Measurements from ENCODE around the gene DENND1B.
A peak's percentile ranks its signal among the peaks of the same experiment; 100 is the strongest.

DENND1B gene

GRCh38 chr1:197776351-197777105 is 1.2 kb upstream of the DENND1B start:
- H3K4me3 ChIP-seq (ENCODE audit: low read depth, low read length) = no peak overlapping the region
- DNase-seq (ENCODE audit: low read depth) = no peak
- TF ChIP-seq, protein P1, sequence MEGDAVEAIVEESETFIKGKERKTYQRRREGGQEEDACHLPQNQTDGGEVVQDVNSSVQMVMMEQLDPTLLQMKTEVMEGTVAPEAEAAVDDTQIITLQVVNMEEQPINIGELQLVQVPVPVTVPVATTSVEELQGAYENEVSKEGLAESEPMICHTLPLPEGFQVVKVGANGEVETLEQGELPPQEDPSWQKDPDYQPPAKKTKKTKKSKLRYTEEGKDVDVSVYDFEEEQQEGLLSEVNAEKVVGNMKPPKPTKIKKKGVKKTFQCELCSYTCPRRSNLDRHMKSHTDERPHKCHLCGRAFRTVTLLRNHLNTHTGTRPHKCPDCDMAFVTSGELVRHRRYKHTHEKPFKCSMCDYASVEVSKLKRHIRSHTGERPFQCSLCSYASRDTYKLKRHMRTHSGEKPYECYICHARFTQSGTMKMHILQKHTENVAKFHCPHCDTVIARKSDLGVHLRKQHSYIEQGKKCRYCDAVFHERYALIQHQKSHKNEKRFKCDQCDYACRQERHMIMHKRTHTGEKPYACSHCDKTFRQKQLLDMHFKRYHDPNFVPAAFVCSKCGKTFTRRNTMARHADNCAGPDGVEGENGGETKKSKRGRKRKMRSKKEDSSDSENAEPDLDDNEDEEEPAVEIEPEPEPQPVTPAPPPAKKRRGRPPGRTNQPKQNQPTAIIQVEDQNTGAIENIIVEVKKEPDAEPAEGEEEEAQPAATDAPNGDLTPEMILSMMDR (IDR thresholded peaks at IDR 0.05; ENCODE audit: control insufficient read depth, extremely low read depth, insufficient read depth) = no peak

- H3K4me3 ChIP-seq (ENCODE audit: low read depth, low read length) = peak overlapping the region; percentile 62
- no peak for DNase-seq (ENCODE audit: low read depth)
- TF ChIP-seq, protein P1 (IDR thresholded peaks at IDR 0.05; ENCODE audit: control insufficient read depth, extremely low read depth, insufficient read depth) = no peak
Observed at GRCh38 chr1:197774466-197775281, 606 bp downstream of the DENND1B start.

DNA sequence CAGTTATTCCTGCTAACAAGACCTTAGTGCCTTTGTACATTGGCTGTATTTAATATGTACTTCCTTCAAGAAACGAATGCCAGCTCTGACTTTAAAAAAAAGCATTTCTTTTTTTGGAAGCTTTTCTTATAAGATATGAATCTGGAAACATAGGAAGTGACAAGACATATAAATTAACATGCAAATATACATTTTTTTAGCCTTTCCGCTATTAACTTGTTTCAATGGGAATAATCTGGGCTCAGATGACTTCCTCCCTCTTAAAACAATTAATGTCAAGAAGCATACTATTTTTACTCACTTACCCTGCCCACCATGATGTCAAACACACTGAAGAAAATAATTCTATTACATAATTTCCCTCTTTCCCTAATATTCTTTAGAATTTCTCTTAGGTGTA is 1.4 kb downstream of the DENND1B start:
- TF ChIP-seq, protein P1 (IDR thresholded peaks at IDR 0.05; ENCODE audit: control insufficient read depth, extremely low read depth, insufficient read depth) = no peak
- DNase-seq (ENCODE audit: low read depth) = no peak
- peak overlapping the region; percentile 62 for H3K4me3 ChIP-seq (ENCODE audit: low read depth, low read length)

DNA sequence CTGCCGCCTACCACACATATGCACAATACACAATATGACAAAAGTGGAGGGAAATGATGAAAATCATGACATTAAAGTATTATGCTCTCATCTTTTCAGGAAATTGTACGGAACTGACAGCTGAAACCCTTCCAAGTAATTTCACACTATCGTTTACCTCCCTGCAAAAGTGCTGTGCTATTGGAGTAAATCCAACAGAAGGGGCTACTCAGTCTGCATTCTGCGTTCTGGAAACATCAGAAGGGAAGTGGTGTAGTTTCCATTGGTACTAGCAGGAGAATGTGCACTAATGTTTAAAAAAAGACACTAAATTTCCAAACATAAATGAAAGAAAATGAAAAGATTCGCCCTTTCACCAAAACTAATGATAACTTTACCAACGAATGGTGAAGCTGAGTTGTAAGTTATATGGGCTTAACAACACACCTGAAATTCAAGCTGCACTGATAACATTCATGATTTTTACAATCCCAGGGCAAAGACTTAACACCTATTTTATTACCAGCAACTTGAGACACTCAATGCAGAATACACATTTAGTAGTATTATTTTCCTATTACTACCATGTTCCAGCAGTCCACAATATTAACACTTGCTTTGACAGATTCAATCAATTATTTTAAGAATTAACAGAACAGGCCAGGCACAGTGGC is 3.2 kb downstream of the DENND1B start:
- no peak overlapping the region for H3K4me3 ChIP-seq (ENCODE audit: low read depth, low read length)
- no peak for DNase-seq (ENCODE audit: low read depth)
- TF ChIP-seq, protein P1 (IDR thresholded peaks at IDR 0.05; ENCODE audit: control insufficient read depth, extremely low read depth, insufficient read depth) = no peak

DNA sequence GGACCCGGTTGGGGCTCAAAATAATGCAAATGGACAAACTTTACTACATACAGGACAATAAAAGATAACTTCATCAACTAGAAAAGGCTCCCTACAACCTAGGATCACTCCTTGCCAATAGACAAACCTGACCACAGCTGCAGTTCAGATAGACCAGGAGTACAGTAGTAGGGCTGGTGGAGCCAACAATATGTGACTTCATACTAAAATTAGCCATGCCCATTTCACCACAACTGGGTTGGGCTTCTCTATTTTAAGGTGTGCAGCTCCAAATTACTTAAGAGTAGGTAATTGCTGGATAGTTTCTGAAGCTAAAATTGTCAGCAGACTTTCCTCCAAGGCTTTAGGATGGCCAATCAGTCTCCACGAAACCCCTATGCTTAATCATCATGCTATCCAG is 3.9 kb downstream of the DENND1B start:
- no peak for DNase-seq (ENCODE audit: low read depth)
- TF ChIP-seq, protein P1 (IDR thresholded peaks at IDR 0.05; ENCODE audit: control insufficient read depth, extremely low read depth, insufficient read depth) = no peak
- no peak overlapping the region for H3K4me3 ChIP-seq (ENCODE audit: low read depth, low read length)

- TF ChIP-seq, protein P1 (IDR thresholded peaks at IDR 0.05; ENCODE audit: control insufficient read depth, extremely low read depth, insufficient read depth) = no peak
- no peak for DNase-seq (ENCODE audit: low read depth)
- H3K4me3 ChIP-seq (ENCODE audit: low read depth, low read length) = no peak overlapping the region
Observed at GRCh38 chr1:197770243-197770642, 5.0 kb downstream of the DENND1B start.
